ENCODE results near the gene IL17C.

GRCh38 chr16:88633684-88634140 lies 4.7 kb upstream of the IL17C start:
- TF ChIP-seq POLR2A (IDR thresholded peaks at IDR 0.05), result no peak
- TF ChIP-seq CTCF (IDR thresholded peaks at IDR 0.05), result no peak

All from uterus (tissue), 2 donors.